ENCODE measurements around the gene PLCB4. TPM values are rescaled to one million over a fixed set of nuclear protein-coding genes. Genes with fewer than 3 reads are reported as not detected.

The PLCB4 gene
- polyA plus RNA-seq, 1 donor (not counting 4 experiments of a cell fraction or from before 2014, with no cell fraction given) = 4.1 TPM

GRCh38 chr20:9061434-9061833 is 7.5 kb upstream of the PLCB4 start:
- dilution Hi-C loops (cut with MboI; ENCODE audit: extremely low pct_ligation_motif_present, low sequenced_read_pairs) = no loop called here
- no peaks in the 10 kb centered on the region for H3K4me1 ChIP-seq (ENCODE audit: control insufficient read depth, extremely low read depth, insufficient read depth, low read length)
- no peaks in the 10 kb centered on the region for H3K79me2 ChIP-seq (ENCODE audit: control insufficient read depth, insufficient read depth, low read length)
- H3K36me3 ChIP-seq (ENCODE audit: control insufficient read depth in 2 of 2, extremely low read depth in 1 of 2, insufficient read depth in 2 of 2, low read length in 2 of 2) = no peaks in the 10 kb centered on the region
- no peaks in the 10 kb centered on the region for H3K9me1 ChIP-seq (ENCODE audit: control insufficient read depth, extremely low read depth, insufficient read depth, low read length)
- DNase-seq (ENCODE audit: low read depth, low spot score) = no peak
- no peak overlapping the region for H3K4me3 ChIP-seq (ENCODE audit: control insufficient read depth in 2 of 3, extremely low read depth in 1 of 3, insufficient read depth in 2 of 3, low read depth in 1 of 3, low read length in 3 of 3)
- no peak overlapping the region for H2AFZ ChIP-seq (ENCODE audit: control insufficient read depth, low read length)
- no peak overlapping the region for H3K27ac ChIP-seq (ENCODE audit: control insufficient read depth, insufficient read depth, low read length)
- no peaks in the 10 kb centered on the region for H3K27me3 ChIP-seq (ENCODE audit: control insufficient read depth, extremely low read depth, insufficient read depth, low read length)
- FAIRE-seq = no peak
- no peak overlapping the region for H3K9ac ChIP-seq (ENCODE audit: control insufficient read depth, extremely low read depth, insufficient read depth, low read length)
- no peaks in the 10 kb centered on the region for H4K20me1 ChIP-seq (ENCODE audit: control insufficient read depth, extremely low read depth, insufficient read depth, low read length)
- H3K4me2 ChIP-seq (ENCODE audit: control insufficient read depth, extremely low read depth, insufficient read depth, low read depth, low read length) = no peak overlapping the region
- TF ChIP-seq CTCF (optimal IDR thresholded peaks at IDR 0.05 in 1 of 3, IDR thresholded peaks at IDR 0.05 in 1 of 3, conservative IDR thresholded peaks at IDR 0.05 in 1 of 3; ENCODE audit: extremely low read depth in 1 of 3, insufficient read depth in 2 of 3, low read length in 3 of 3) (no peak), EZH2 (IDR thresholded peaks at IDR 0.05; ENCODE audit: low read length) (no peak)
- no peaks in the 10 kb centered on the region for H3K9me3 ChIP-seq (ENCODE audit: control insufficient read depth, low read depth, low read length)

DNA sequence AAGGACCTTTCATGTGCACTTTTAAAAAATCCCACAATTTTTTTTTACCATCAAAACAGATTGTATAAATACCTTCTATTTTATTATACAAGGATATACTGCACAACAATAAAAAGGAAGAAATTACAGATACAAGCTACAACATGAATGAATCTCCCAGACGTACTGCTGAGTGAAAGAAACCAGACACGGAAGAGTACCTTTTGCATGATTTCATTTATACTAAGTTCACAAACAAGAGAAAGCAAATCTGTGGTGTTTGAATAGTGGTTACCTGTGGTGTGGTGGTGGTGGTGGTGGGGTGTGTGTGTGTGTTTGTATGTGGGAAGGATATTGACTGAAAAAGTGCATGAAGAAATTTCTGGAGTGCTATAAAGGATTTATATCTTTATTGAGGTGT is 6.8 kb upstream of the PLCB4 start:
- dilution Hi-C loops (cut with MboI; ENCODE audit: extremely low pct_ligation_motif_present, low sequenced_read_pairs) = no loop called here
- no peak for TF ChIP-seq EZH2 (IDR thresholded peaks at IDR 0.05; ENCODE audit: low read length)
- TF ChIP-seq CTCF (optimal IDR thresholded peaks at IDR 0.05 in 1 of 3, IDR thresholded peaks at IDR 0.05 in 1 of 3, conservative IDR thresholded peaks at IDR 0.05 in 1 of 3; ENCODE audit: extremely low read depth in 1 of 3, insufficient read depth in 2 of 3, low read length in 3 of 3) = no peak
- FAIRE-seq (no peak), DNase-seq (ENCODE audit: low read depth, low spot score) (no peak)
- H3K4me2 ChIP-seq (ENCODE audit: control insufficient read depth, extremely low read depth, insufficient read depth, low read depth, low read length) = no peak overlapping the region
- no peaks in the 10 kb centered on the region for H4K20me1 ChIP-seq (ENCODE audit: control insufficient read depth, extremely low read depth, insufficient read depth, low read length)
- no peak overlapping the region for H3K4me3 ChIP-seq (ENCODE audit: control insufficient read depth in 2 of 3, extremely low read depth in 1 of 3, insufficient read depth in 2 of 3, low read depth in 1 of 3, low read length in 3 of 3)
- H3K27me3 ChIP-seq (ENCODE audit: control insufficient read depth, extremely low read depth, insufficient read depth, low read length) = no peaks in the 10 kb centered on the region
- no peak overlapping the region for H3K27ac ChIP-seq (ENCODE audit: control insufficient read depth, insufficient read depth, low read length)
- H3K4me1 ChIP-seq (ENCODE audit: control insufficient read depth, extremely low read depth, insufficient read depth, low read length) = no peaks in the 10 kb centered on the region
- H3K9me1 ChIP-seq (ENCODE audit: control insufficient read depth, extremely low read depth, insufficient read depth, low read length) = no peaks in the 10 kb centered on the region
- H2AFZ ChIP-seq (ENCODE audit: control insufficient read depth, low read length) = no peak overlapping the region
- no peaks in the 10 kb centered on the region for H3K79me2 ChIP-seq (ENCODE audit: control insufficient read depth, insufficient read depth, low read length)
- no peaks in the 10 kb centered on the region for H3K9me3 ChIP-seq (ENCODE audit: control insufficient read depth, low read depth, low read length)
- H3K36me3 ChIP-seq (ENCODE audit: control insufficient read depth in 2 of 2, extremely low read depth in 1 of 2, insufficient read depth in 2 of 2, low read length in 2 of 2) = no peaks in the 10 kb centered on the region
- H3K9ac ChIP-seq (ENCODE audit: control insufficient read depth, extremely low read depth, insufficient read depth, low read length) = no peak overlapping the region
